Right renal cortex interstitium (tissue), 3 donors: ENCODE results near the gene DTWD1. TPM values are rescaled to one million over a fixed set of nuclear protein-coding genes. Genes with fewer than 3 reads are reported as not detected.

Experiments
- polyA plus RNA-seq, 3 donors: library from polyadenylated mRNA; unstranded; fragments of 120-200 nt; gene quantifications; one replicate each; pipeline ENCODE4 v1.2.1, GENCODE V29; 2013; ENCODE audit not compliant: insufficient read length in 3 of 3

The DTWD1 gene
- polyA plus RNA-seq, 3 donors, result 42.3 to 43.1 (median 42.4) TPM

Other genes starting within 250 kb of the DTWD1 start
- gene FGF7, start 197.8 kb upstream of the DTWD1 start, polyA plus RNA-seq, result 10 to 100 TPM; 15.3 to 32.7 (median 31.2) TPM
- gene FAM227B, start 230 bp upstream of the DTWD1 start, polyA plus RNA-seq, result 10 to 100 TPM; 16.1 to 18.5 (median 16.4) TPM